PFSK-1 (cell line): ENCODE results near the gene UNC5C.

Experiments
- POLR2AphosphoS5 ChIP-seq: IDR thresholded peaks from 2 replicates; pipeline ENCODE4 v1.6.1; 2012; ENCODE audit warnings: low read depth, mild to moderate bottlenecking, control low read depth, low read length, moderate library complexity
- TAF1 ChIP-seq: IDR thresholded peaks from 2 replicates; pipeline ENCODE4 v1.6.1; 2012; ENCODE audit warnings: low read length, control low read depth, borderline replicate concordance; ENCODE audit not compliant: insufficient read depth

- TF ChIP-seq POLR2AphosphoS5, result no peak
- no peak for TF ChIP-seq TAF1
These were observed 10.8 kb downstream of the UNC5C start for GRCh38 chr4:95537863-95538488.
